DLD1 (cell line): ENCODE data around the gene INSRR.

Experiments used
- in situ Hi-C: cut with HindIII; loops from 2 replicates; pipeline ENCODE4 v1.10.0; 2017; ENCODE audit warnings: low sequenced_read_pairs

Gene INSRR

GRCh38 chr1:156853761-156854160 lies 5.2 kb downstream of the INSRR start:
- in situ Hi-C loops, result no loop called here

DNA sequence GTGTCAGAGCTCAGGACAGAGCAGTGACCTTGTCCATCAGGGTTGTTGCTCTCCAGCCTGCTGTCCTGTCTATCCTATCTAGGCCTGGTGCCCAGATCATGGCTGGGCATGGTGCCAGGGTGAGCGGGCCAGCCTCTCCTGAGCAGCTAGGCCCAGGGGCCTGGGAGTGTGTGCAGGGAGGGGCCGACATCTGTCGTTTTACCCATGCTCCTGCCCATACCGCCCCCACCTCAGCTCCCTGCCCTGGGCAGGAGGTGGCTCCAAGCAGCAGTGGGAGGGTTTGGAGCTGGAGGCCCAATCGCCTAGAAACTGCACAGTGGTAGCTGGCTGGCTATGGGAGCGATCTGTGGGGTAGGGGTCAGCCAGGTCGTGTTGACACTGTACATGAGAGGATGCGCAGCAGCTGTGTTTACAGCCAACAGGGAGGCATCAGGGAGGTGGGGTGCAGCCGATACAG lies 6.5 kb downstream of the INSRR start:
- in situ Hi-C loops, result no loop called here

- in situ Hi-C loops, result no loop called here
These were observed 7.0 kb downstream of the INSRR start for GRCh38 chr1:156851779-156852417.

DNA sequence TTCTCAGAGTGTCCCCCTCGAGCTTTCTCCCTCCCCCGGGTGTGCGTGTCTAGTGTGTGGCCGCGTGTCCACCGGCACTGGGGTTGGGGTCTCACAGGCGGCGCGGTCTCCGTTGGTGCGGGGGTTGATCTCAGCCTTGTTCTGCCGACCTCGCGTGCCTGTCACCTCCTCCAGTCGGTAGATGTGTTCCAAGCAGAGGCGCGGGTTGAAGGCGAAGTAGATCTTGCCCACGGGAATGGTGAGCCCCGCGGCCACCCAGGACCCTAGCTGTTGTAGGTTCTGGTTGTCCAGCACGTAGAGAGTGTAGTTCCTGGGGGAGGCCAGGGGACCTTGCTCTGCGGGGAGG lies 9.8 kb downstream of the INSRR start:
- in situ Hi-C loops, result loop anchor here (10.0 kb wide), 1 partner anchor 54 kb away; no protein-coding TSS in a partner anchor

DNA sequence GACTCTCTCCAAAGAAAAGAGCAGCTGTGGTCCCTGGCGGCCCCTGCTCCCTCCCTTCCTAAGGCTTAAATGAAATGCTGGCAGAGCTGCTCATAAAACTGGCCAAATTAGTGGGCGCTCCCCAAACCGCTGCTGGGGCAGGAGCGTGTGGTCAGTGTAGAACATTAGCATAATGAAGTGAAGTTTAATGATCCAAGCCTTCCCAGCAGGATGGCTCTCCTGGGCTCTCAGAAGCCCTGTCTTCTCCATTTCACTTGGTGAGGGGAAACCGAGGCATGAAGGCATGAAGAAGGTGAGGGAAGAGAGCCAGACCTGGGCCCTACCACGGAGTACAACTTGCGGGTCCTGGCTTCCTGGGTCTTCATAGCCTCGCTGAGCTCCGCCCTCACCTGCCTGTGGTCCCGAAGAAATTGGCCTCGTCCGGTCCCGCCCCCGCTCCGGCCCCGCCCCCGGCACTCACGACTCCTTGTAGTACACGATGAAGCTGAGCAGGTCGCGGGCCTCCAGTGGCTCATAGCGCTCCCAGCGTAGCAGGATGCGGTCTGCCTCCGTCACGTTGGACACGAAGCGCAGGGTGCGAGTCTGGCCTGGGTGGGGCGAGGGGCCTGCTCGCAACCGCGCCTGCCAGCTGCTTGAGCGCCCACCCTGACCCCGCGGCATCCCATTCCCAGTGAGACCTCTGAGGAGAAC lies 10.3 kb downstream of the INSRR start:
- in situ Hi-C loops, result loop anchor here (10.0 kb wide), 1 partner anchor 54 kb away; no protein-coding TSS in a partner anchor

GRCh38 chr1:156847591-156848460 lies 11.1 kb downstream of the INSRR start:
- in situ Hi-C loops, result loop anchor here (10.0 kb wide), 1 partner anchor 53 kb away; no protein-coding TSS in a partner anchor

DNA sequence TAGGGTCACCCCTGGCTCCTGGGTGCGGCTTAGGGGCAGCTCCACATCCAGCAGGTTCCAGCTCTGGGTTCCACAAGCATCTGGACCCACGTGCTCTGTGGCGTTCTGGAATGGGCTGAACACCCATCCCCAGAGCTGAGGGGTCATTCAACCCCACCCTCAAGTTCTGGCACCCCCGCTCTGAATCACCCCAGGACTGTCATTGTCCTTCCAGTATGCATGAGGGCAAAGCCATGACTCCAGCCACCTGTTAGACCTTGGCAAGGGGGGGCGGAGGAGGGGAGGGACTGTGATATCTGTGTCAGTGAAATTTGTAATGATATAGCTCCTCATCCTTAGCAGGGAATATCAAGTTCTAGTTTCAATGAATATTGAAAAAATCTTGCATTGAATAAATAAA lies 12.3 kb downstream of the INSRR start:
- in situ Hi-C loops, result loop anchor here (10.0 kb wide), 1 partner anchor 52 kb away; no protein-coding TSS in a partner anchor

DNA sequence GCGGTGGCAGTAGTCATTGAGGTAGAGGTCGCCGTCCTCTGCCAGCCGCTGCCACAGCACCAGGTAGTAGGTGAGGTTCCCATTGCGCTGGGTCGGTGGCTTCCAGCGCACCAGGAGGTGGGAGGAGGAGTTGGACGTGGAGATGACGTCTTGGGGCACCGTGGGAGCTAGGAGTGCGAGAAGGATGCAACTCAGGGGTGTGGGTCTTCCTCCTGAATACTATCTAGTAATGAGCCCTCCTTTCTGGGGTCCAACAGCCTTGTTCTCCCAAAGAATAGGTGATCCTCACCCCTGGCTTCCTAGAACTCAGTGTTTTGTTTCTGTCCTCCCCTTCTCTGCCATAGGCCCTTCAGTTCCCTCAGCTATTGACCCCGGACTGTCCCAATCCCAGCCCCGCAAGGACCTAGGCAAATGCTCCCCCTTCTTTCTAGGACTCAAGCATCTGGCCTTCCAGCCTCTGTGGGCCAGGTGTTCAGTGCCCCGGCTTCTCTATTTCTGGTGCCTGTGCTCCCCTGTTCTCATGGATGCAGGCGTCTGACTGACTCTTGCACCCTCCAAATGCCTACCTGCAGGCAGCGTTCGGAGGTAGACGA lies 12.9 kb downstream of the INSRR start:
- in situ Hi-C loops, result loop anchor here (10.0 kb wide), 1 partner anchor 51 kb away; no protein-coding TSS in a partner anchor

DNA sequence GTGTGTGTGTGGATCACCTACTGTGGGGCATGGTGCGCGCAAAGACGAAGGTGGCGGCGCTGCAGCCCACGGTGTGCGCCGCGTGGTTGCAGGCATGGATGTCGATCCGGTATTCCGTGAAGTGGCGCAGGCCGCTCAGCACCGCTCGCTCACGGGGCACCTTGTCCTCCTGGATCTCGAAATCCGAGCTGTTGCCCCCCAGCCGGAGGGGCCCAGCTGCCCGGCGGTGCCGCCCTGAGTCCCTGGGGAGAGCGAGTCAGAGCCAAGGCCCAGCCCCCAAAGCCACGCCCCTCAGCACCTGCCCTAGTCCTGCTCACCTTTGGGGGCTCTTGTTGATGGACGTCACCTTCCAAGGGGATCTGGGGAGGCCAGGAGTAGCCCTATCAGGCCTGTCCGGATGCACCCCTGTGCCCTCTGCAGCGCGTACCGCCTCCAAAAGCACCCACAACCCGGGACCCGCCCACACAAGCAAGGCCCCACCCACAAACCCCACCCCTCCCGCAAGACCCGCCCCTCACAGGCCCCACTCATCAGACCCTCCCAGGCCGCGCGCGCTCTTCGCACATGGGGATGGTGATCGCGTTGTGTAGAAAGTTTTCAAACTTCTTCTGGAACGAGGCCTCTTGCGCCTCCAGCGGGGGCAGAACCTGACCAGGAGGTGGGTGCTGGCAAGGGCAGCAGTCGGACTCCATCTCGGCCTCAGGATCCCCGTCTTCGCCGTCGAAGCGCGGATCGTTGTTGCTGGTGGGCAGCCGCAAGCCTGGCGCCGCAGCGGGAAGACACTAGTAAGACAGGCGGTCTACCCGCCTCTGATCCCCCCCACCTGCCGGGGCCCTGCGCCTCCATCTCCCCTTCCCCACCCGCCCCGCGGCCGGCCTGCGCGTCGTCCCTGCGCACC lies 13.6 kb downstream of the INSRR start:
- in situ Hi-C loops, result loop anchor here (10.0 kb wide), 1 partner anchor 51 kb away; no protein-coding TSS in a partner anchor

- in situ Hi-C loops, result loop anchor here (10.0 kb wide), 1 partner anchor 50 kb away; no protein-coding TSS in a partner anchor
These were observed 14.3 kb downstream of the INSRR start for GRCh38 chr1:156844638-156845037.

GRCh38 chr1:156844102-156844501 lies 14.8 kb downstream of the INSRR start:
- in situ Hi-C loops, result loop anchor here (10.0 kb wide), 1 partner anchor 49 kb away; no protein-coding TSS in a partner anchor

GRCh38 chr1:156842618-156843300 lies 16.2 kb downstream of the INSRR start:
- in situ Hi-C loops, result loop anchor here (10.0 kb wide), 1 partner anchor 48 kb away; no protein-coding TSS in a partner anchor

DNA sequence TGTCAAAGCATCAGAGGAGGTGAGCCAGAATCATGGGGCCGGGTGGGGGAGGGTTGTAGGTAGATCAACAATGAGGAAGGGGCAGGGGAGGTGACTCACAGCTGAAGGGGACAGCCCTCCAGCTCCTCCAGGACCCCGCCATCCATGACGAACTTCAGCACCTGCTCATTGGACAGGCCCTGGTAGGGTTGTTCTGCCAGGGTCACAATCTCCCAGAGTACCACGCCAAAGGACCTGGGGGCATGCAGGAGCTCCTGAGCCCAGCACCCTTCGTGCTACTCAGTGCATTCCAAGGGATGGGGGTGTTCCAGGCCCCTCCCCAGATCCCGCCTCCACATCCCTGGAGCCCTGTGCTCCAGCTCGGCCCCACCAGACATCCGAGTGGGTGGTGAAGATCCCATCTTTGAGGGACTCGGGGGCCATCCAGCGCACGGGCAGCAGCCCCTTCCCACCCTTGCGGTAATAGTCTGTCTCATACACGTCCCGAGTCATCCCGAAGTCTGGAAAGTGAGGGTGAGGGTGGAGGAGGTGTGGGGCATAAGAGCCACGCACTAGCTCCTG lies 17.5 kb downstream of the INSRR start:
- in situ Hi-C loops, result loop anchor here (10.0 kb wide), 1 partner anchor 47 kb away; no protein-coding TSS in a partner anchor

- in situ Hi-C loops, result loop anchor here (10.0 kb wide), 1 partner anchor 46 kb away; no protein-coding TSS in a partner anchor
These were observed 18.0 kb downstream of the INSRR start for GRCh38 chr1:156840898-156841279.

- in situ Hi-C loops, result loop anchor here (10.0 kb wide), 1 partner anchor 46 kb away; no protein-coding TSS in a partner anchor
These were observed 18.6 kb downstream of the INSRR start for GRCh38 chr1:156840186-156840897.

GRCh38 chr1:156839426-156840109 lies 19.3 kb downstream of the INSRR start:
- in situ Hi-C loops, result loop anchor here (10.0 kb wide), 1 partner anchor 45 kb away; no protein-coding TSS in a partner anchor

DNA sequence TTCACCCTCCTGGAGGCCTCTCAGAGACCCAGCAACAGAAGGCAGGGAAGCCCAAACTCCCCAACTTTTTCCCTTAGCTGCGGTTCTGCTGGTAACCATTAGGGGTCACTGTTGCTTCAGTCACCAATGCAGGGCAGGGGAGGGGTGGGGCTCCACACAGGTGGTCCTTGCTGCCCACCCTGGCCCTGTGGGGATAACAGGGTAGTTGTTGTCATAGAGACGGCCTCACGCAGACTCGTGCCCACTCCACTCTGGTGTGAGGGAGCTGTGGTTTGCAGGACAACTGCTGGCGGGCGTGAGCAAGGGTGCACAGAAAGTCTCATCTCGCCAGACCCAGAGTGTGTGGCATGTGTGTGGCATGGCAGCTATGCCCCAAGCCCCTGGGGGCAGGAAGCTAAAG lies 19.9 kb downstream of the INSRR start:
- in situ Hi-C loops, result no loop called here
